GM10266 (cell line): ENCODE data around the gene ATP1A1.

Experiments
- DNase-seq: peaks from one replicate; pipeline ENCODE4 v3.0.0; 2012; ENCODE audit errors: extremely low spot score
- CTCF ChIP-seq: IDR thresholded peaks from 2 replicates; pipeline ENCODE4 v1.5.1; 2012; ENCODE audit warnings: mild to moderate bottlenecking, low read depth; ENCODE audit not compliant: control insufficient read depth, insufficient read depth; ENCODE audit errors: missing control alignments

The ATP1A1 gene

GRCh38 chr1:116391185-116391584 lies 18.1 kb downstream of the ATP1A1 start:
- TF ChIP-seq CTCF = no peak
- no peak for DNase-seq

DNA sequence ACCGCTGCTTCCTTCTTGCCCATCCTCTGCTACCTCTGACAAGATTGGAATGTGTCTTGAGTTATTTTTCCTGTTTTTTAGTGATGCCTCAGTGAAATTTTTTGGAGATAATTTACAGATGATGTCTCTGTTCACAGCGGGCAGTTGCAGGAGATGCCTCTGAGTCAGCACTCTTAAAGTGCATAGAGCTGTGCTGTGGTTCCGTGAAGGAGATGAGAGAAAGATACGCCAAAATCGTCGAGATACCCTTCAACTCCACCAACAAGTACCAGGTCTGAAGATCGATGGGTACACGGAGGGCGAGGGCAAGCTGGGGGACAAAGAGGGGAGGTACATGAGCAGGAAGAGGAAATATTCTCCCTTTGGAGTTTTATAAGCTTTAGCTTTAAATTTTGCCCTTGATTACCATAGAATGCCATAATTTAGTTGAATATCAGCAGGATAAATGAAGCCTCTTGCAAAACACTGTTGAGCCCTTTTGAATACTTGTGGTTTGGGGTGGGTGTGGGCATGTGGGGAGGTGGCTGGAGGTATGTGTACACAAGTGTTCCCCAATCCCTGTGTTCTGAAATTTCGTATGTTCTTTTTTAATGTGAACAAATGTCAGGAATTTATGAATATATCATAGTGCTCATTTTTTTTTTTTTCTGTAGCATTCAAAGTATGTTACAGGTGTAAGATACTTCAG lies 19.8 kb downstream of the ATP1A1 start:
- TF ChIP-seq CTCF = no peak
- no peak for DNase-seq

GRCh38 chr1:116393792-116394191 lies 20.7 kb downstream of the ATP1A1 start:
- no peak for DNase-seq
- TF ChIP-seq CTCF = no peak

DNA sequence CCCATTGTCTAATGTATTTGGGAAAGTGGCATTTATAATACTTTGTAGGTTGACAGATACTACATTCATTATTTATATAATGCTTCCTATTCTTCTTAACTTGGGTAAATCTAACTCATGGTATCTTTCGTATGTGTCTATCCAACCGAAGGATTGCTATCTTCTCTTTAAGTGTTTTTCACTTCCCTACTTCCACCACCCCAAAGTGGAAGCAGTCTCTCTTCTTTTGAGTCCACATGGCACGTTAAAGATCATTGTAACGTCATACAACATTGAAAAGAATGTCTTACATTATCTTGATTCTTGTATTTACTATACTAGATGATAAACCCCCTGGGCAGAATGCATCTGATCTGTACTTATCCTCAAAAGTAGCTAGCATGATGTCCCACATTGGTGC lies 21.2 kb downstream of the ATP1A1 start:
- no peak for DNase-seq
- TF ChIP-seq CTCF = no peak

DNA sequence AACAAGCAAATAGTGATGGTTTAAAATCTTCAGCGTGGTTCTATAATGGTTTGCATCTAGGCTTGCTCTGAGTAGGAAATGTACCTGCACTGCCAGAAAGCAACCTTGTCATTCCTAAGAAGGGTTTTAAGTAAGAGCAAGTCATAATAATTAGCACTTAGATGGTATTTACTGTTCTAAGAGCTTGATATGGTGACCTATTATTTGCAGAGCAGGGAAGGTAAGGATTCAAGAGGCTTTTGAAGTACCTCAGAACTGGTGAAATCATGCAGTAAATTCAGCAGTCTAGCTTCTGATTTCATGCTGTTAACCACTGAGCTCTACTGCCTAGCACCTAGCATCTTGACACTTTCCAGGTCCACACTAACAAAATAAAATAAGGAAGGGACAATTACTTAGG lies 23.7 kb downstream of the ATP1A1 start:
- TF ChIP-seq CTCF = no peak
- no peak for DNase-seq

DNA sequence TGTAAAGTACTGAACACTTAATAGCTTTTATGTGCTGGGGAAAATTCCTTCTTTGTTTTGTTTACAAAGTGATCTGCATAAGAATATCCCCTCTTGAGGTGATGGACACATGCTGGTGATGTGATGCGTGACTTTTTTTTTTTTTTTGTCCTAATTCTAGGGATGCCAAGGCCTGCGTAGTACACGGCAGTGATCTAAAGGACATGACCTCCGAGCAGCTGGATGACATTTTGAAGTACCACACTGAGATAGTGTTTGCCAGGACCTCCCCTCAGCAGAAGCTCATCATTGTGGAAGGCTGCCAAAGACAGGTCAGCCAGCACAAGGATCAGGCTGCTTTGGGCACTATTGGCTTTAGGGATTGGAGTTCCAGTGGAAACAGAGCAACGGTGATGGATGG lies 24.7 kb downstream of the ATP1A1 start:
- no peak for DNase-seq
- TF ChIP-seq CTCF = no peak

DNA sequence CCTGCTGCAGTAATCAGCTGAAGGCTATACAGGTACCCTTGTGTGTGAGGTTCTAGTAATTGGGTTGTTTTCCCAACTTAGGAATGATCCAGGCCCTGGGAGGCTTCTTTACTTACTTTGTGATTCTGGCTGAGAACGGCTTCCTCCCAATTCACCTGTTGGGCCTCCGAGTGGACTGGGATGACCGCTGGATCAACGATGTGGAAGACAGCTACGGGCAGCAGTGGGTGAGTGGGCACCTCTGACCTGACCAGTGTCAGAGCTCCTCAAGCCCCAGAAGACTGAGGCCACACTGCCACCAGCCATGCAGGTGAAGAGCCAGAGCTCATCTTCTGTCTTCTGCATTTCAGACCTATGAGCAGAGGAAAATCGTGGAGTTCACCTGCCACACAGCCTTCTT lies 27.7 kb downstream of the ATP1A1 start:
- DNase-seq = no peak
- TF ChIP-seq CTCF = no peak
